ENCODE results near the gene IRAG1. TPM values are rescaled to one million over a fixed set of nuclear protein-coding genes. Genes with fewer than 3 reads are reported as not detected.

Gene IRAG1
- total RNA-seq, 1 experiment from 2014 or later = 3.9 TPM

DNA sequence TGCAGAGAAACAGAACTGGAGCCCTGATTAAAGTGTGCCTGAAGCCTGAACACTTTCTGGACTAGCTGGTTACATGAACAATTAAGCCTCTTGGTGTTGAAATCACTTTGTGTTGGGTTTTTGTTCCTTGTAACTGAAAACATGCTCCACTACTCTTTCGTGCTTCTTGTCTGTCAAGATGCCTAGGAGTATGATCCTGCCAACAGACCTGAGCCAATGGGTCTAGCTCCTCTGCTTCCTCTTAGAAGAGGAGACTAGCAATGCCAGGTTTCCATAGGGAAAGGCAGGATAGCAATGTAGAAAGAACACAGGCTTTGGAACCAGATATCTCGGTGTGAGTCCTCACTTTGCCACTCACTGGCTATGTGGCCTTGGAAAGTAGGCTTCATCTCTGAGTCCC lies 40.3 kb downstream of the IRAG1 start:
- in situ Hi-C loops (cut with HindIII; ENCODE audit: low sequenced_read_pairs) = no loop called here
- DNase-seq (ENCODE audit: low spot score) = no peak

DNA sequence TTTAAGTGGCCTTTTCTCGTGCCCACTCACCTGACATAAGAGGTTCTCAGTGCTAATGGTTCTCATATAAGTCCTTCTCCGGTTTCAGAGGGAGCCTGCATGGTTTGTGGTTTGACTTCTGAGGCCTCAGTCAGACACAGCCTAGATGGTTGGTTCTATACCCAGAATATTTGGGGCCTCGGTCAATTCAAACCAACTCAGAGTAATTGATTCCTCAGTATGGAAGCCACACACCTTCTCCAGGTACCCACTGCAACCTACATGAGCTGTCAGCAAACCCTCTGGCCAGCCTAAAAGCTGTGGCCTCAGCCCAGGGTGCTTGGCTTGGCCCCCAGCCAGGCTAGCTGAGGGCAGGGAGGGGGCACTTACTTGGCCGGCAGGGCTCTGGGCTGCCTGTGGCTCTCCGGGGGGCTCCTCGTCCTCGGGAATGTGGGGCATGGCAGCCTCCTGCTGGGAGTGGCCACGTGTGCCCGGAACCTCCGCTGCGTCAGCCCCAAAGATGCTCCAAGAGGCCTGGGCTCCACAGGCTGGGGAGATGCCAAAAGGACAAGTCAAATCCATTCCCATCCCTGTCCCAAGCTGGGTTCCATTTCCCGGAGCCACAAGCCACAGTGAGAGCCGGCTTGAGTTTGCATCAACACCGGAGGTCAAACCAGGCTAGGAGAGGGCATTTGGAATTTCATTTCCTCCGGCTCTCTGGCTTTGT lies 41.7 kb downstream of the IRAG1 start:
- in situ Hi-C loops (cut with HindIII; ENCODE audit: low sequenced_read_pairs) = no loop called here
- DNase-seq (ENCODE audit: low spot score) = no peak

DNA sequence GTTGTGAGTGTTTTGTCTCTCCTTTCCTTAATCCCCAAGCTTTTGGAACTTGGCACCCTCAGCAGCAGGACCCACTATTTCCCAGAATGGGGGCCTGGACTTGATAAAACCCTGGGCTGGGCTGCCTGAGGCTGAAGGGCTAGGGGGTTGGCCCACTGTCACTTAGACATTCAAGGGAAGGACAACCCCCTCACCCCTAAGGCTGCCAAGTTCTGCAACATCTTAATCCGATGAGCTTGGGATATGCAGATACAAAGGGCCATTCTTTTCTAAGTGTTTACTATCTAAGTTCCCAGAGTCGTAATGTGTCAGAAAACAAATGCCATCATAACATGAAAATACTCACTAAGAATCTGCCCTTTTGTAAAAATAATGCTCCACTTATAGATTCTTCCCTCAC lies 42.9 kb downstream of the IRAG1 start:
- in situ Hi-C loops (cut with HindIII; ENCODE audit: low sequenced_read_pairs) = no loop called here
- no peak for DNase-seq (ENCODE audit: low spot score)

DNA sequence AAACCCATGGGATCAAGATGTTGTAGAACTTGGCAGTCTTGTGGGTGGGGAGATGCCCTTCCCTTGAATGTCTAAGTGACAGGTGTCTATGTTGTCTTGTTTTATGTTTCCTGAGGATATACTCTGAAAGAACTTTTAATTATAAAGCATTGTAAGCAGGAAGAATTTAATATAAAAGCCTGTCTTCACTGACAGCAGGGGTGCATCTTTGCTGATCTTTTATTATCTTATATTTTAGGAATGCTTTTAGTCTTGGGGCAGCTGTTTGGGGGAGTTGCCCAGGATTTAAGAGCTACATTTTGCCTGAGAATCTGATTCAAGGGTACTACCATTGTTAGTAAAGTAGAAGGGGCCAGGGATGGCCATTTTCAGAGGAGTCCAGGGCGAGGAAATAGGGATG lies 43.4 kb downstream of the IRAG1 start:
- DNase-seq (ENCODE audit: low spot score) = no peak
- in situ Hi-C loops (cut with HindIII; ENCODE audit: low sequenced_read_pairs) = no loop called here

DNA sequence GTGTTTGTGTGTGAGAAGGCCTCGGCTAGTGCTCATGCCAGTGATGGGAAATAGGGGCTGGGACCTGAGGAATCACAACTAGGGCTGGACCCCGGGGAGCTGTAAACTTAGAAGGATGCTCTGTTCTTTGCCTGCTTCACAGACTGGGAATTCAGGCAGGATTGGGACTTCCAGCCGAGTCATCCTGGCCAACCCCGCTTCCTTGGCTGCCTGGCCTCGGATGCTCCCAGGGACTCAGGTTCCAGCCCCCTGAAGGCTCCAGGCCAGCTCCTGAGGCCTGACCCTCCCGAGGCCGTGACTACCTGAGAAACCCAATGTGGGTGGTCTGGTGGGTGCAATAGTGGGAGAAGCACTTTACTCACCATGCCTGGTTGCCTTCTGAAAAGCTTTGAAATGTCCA lies 44.7 kb downstream of the IRAG1 start:
- DNase-seq (ENCODE audit: low spot score) = no peak
- in situ Hi-C loops (cut with HindIII; ENCODE audit: low sequenced_read_pairs) = no loop called here

DNA sequence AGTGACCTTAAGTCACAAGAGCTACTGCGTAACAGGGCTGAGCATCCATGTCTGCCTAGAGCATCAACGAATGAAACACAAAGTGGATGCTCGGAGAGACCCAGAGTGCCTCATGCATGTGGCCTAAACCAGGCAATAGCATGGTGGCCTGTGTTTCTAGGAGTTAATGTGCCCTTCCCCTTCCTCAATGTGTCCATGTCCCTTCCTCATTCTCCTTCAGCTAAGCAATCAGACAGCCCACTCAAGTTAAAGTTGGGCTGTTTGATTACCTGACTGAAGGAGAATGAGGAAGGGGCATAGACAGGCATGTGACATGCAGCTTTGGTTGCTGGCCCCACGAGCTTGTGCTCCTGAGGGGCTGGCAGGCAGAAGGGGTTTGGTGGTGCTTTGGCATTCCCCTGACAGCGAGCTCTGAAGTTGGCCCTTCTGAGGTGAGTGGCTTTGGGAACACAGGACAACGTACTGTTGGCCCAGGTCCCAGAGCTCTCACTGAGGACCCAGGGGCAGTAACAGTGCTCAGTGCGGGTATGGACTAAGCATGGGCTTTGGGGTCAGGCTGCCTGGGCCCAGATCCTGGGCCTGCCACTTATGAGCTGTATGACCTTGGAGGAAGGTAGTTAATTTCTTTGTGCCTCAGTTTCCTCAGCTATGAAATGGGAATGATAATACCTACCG lies 46.7 kb downstream of the IRAG1 start:
- in situ Hi-C loops (cut with HindIII; ENCODE audit: low sequenced_read_pairs) = no loop called here
- no peak for DNase-seq (ENCODE audit: low spot score)

DNA sequence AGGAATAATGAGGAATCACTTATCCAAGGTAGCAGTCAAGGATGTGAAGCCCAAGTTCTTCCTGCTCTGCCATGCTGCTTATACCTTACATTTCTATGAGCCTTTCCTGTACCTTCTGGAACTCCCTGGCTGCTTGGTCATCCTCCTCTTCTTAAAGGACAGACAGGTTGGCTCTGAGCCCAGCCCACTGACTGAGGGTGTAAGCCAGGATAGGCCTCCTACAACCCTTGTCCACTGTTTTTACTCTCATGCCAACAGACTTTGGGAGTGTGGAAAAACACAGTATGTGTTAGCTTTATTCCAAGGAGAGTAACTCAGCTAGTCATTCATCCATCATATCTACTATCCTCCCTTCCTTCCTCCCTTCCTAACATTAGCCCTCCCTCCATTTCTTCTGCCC lies 47.5 kb downstream of the IRAG1 start:
- DNase-seq (ENCODE audit: low spot score) = no peak
- in situ Hi-C loops (cut with HindIII; ENCODE audit: low sequenced_read_pairs) = no loop called here

DNA sequence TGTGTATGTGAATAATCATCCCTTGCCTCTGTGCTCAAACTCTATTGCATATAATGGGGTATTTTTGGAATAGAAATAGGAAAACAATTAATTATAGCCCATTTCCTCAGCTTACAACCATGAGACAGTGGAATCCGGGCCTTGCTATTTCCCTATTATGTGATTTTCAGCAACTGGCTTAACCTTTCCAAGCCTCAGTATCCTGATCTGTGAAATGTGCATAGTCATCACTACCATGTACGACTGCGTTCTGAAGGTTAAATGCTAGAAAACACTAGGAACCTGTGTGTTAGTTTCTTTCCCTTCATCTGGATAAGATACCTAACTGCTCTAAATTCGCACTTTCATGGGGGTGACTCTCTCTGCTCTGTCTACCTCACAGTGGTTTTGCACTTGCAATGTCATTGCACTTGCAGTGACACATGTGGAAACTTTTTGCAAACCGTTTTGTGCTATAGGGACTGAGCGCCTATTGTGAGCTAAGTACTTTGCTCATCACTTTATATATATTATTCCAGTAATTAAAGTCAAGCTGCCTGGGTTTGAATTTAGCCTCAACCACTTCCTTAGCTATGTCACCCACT lies 48.3 kb downstream of the IRAG1 start:
- no peak for DNase-seq (ENCODE audit: low spot score)
- in situ Hi-C loops (cut with HindIII; ENCODE audit: low sequenced_read_pairs) = no loop called here

Other genes starting within 250 kb of the IRAG1 start
- 0.54 and 1.8 TPM in 2 replicates for gene AMPD3, start 238.5 kb downstream of the IRAG1 start, total RNA-seq (2014; rRNA removed; shearing (Covaris generic))
- gene RNF141, start 152.6 kb downstream of the IRAG1 start, total RNA-seq (2014; rRNA removed; shearing (Covaris generic)) = 24.2 and 27.7 TPM in 2 replicates
- not detected in 2 replicates for gene LYVE1, start 125.1 kb downstream of the IRAG1 start, total RNA-seq (2014; rRNA removed; shearing (Covaris generic))
- 16.7 and 34.0 TPM in 2 replicates for gene CTR9, start 57.5 kb upstream of the IRAG1 start, total RNA-seq (2014; rRNA removed; shearing (Covaris generic))
- gene EIF4G2, start 115.2 kb upstream of the IRAG1 start, total RNA-seq (2014; rRNA removed; shearing (Covaris generic)) = 592 and 772 TPM in 2 replicates
- 16.9 and 24.9 TPM in 2 replicates for gene ZBED5, start 164.3 kb upstream of the IRAG1 start, total RNA-seq (2014; rRNA removed; shearing (Covaris generic))

Data from G401 (cell line).